GM12875 (cell line): ENCODE results near the gene GATD1.

Experiments
- H3K4me3 ChIP-seq: one replicate; pipeline ENCODE4 v1.5.1; 2011; ENCODE audit warnings: low read depth, low read length, control low read depth
- TF ChIP-seq, protein P1 (sequence below): IDR thresholded peaks from 2 replicates; pipeline ENCODE4 v1.5.1; 2011; ENCODE audit warnings: low read depth, mild to moderate bottlenecking, control low read depth, inconsistent platforms, low read length, moderate library complexity, borderline replicate concordance; ENCODE audit not compliant: insufficient read depth

Gene GATD1

GRCh38 chr11:794013-794765 lies 16.9 kb upstream of the GATD1 start:
- TF ChIP-seq, protein P1, sequence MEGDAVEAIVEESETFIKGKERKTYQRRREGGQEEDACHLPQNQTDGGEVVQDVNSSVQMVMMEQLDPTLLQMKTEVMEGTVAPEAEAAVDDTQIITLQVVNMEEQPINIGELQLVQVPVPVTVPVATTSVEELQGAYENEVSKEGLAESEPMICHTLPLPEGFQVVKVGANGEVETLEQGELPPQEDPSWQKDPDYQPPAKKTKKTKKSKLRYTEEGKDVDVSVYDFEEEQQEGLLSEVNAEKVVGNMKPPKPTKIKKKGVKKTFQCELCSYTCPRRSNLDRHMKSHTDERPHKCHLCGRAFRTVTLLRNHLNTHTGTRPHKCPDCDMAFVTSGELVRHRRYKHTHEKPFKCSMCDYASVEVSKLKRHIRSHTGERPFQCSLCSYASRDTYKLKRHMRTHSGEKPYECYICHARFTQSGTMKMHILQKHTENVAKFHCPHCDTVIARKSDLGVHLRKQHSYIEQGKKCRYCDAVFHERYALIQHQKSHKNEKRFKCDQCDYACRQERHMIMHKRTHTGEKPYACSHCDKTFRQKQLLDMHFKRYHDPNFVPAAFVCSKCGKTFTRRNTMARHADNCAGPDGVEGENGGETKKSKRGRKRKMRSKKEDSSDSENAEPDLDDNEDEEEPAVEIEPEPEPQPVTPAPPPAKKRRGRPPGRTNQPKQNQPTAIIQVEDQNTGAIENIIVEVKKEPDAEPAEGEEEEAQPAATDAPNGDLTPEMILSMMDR = no peak
- no peak overlapping the region for H3K4me3 ChIP-seq

DNA sequence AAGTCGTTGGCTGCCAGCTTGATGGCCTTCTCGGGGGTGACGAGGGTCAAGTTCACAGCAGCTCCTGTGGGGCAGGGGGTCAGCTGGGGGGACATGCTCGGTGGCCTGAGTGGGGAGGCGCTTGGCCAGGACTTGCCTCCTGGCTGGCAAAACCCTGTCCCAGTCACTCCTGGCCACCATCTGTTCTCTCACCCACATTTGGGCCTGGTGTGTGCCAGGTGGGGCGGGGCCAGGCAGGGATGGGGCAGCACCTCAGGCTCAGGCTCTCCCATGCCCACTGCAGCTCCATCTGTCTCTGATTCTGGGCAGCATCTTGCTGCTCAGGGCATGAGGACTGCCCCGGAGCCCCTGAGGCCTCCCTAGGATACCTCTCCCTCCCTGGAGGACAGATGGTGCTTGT lies 16.3 kb upstream of the GATD1 start:
- H3K4me3 ChIP-seq = no peak overlapping the region
- TF ChIP-seq, protein P1 = no peak

DNA sequence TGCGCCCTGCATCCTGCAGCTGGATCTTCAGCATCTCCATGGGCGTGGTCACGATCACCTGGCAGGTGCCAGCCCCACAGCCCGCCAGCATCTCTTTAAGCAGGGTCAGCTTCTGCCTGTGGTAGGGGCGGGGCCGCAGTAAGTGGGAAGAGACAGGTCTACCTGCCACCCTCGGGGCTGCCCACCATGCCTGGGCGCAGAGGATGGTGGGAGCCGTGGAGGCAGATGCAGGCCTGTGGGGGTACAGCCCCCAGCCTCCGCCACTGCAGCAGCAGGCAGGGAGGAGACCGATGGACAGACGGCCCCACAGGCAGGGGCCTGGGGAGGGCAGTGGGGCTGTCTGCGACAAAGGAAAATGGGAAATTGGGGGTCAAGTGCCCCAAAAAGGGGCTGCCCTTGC lies 15.6 kb upstream of the GATD1 start:
- H3K4me3 ChIP-seq = no peak overlapping the region

DNA sequence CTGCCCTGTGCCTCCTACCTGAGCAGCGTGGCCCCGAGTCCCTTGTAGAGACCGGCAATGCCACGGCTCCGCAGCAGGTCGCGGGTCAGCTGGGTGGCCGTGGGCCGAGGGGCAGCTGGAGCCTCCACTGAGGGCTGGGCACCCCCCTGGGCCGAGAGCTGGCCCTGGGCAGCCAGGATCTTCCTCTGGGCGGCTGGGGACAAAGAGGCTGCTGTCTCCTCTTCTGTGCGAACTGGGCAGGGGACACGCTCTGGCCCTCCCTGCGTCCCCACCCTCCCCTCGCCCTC lies 15.2 kb upstream of the GATD1 start:
- H3K4me3 ChIP-seq = no peak overlapping the region
- TF ChIP-seq, protein P1 = no peak

More for the DNA sequence above, 15.6 kb upstream of the GATD1 start:
- TF ChIP-seq, protein P1 = no peak

- TF ChIP-seq, protein P1 = no peak
- no peak overlapping the region for H3K4me3 ChIP-seq
These were observed 14.6 kb upstream of the GATD1 start for GRCh38 chr11:791658-792534.

DNA sequence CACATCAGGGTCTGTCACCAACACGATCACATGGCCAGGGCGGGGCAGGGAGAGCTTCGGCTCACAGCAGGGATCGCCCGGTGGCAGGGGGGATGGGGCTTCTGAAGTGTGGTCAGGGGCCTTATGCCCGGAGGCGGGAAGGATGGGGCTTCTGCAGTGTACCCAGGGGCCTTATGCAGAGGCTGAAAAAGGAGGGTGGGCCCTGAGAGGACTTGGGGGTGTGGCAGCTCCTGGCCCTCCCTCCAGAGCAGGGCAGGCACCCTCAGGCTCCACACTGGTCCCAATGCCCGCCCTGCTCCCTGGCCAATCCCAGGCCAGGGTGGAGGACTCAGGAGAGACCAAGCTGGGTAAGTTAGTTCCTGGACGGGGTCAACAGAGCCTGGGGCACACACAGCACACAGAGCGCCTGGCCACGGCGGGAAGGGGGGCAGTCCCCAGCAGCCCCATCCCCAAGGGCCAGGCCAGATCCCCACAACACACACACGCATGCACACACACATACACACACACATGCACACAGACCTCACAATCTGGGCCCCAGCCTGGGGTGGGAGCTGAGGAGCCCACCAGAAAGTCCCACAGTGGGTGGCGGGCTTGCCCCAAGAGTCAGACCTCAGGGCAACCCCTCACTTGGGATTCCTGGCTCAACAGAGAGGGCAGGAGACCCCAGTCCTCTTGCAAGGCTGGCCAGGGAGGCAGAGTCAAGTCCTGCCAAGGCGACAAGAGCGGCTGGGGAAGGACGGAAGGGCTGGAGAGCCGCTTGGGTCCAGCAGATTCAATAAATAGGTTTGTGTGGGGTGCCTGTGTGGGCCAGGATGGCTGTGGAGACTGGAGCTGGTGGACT lies 13.7 kb upstream of the GATD1 start:
- H3K4me3 ChIP-seq = no peak overlapping the region
- TF ChIP-seq, protein P1 = no peak
